HG02798 (cell line): Measurements from ENCODE around the gene MCTP1.
"Not testable (repeated sequence)": the region's sequence is repeated elsewhere in the genome, so short reads cannot be mapped to it uniquely, and the experiment has no call there.

Experiments used
- ATAC-seq: cut with Tn5 transposase; IDR thresholded peaks from one replicate; pipeline ENCODE4 v1.9.1; 2021; ENCODE audit warnings: mild to moderate bottlenecking; ENCODE audit not compliant: unreplicated experiment, poor library complexity

The MCTP1 gene

DNA sequence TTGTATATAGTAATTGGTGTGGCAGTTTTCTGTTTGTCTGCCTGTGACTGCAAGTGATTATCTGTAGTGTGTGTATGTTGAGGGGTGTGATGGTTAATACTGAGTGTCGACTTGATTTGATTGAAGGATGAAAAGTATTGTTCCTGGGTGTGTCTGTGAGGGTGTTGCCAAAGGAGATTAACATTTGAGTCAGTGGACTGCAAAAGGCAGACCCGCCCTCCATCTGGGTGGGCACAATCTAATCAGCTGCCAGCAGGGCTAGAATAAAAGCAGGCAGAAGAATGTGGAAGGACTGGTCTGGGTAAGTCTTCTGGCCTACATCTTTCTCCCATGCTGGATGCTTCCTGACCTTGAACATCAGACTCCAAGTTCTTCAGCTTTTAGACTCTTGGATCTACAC is 290.4 kb downstream of the MCTP1 start:
- ATAC-seq, result not testable (repeated sequence)

DNA sequence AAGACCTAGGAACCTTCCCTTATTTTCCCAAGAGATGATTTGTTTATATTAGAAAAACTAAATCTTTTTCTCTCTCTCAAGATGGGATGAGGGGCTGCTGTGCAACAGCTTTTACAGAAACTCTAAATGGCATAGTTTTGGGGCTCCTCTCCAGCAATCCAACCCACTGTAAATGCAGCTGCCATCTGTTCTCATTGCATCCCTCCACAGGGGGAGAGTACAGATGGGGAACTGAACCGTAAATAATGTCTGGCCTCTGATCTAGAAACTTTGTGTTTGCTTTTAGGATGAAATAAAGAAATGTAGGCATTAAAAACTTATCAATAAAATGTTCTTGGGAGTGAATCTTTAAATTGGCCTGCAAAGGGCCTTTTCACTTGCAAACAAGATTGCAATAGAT is 291.4 kb downstream of the MCTP1 start:
- no peak for ATAC-seq

DNA sequence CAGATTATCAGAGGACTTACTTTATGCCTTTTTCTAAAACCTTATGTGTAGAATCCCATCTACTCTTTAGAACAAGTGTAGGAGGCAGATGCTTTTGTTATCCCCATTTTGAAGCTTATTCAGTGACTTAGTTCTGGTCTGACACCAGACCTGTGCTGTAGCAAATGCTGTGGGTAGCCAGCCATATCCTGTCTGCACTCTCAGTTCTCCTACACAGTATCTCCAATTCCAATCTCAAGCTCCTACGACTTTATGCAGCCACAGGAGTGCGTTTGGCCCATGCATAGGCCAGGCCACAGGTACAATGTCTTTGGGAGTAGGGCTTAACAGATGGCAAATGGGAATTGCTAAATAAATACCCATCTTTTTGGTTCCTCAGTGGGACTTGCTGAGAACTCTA is 292.6 kb downstream of the MCTP1 start:
- ATAC-seq, result peak; percentile 79

DNA sequence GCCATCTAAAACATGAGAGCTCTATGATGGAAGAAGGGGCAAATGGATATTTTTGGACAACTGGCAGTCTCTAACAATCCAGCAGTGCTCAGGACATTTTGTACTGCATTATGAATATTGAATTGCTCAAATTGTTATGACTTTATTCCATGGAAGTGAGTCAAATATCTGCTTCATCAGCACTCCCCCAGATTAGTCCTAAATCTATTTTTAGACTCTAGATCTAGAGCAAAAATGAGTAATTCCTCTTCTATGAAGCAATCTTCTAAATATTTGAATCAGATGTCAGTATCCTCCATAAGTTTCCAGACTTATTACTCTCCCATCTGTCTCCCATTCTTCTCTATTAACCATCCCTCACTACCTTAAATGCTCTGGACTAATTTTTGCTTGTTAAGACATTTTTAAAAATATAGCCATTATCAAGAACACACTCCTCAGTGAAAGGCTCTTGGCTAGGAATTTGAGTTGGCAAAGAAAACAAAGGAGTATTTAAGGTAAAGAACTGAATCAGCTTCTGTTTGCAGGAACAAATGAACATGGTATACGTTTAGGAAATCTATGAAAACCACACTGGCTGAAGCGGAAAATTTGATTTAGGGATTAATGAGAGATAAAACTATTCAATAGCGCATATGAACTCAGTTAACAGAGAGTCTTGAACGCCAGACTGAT is 300.9 kb downstream of the MCTP1 start:
- no peak for ATAC-seq

DNA sequence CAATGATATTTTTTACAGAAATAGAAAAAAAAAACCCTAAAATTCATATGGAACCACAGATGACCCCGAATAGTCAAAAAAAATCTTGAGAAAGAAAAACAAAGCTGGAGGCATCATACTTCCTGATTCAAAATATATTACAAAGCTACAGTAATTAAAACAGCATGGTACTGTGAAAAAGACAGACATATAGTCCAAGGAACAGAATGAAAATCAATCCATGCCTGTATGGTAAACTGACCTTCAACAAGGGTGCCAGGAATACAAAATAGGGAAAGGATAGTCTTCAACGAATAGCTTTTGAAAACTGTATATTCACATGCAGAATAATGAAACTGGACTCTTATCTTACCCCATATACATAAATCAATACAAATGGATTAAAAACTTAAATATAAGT is 307.5 kb downstream of the MCTP1 start:
- no peak for ATAC-seq

DNA sequence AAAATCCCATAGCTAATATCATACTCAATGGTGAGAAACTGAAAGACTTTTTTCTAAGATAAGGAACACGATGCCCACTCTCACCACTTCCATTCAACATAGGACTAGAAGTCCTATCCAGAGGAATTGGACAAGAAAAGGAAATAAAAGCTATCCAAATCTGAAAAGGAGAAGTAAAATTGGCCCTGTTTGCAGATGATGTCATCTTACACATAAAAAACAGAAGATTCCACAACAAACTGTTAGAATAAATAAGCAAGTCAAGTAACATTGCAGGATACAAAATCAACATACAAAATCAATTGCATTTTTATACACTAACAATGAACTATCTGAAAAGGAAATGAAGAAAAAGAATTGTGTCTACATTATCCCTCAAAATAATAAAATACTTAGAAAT is 308.0 kb downstream of the MCTP1 start:
- ATAC-seq, result no peak

DNA sequence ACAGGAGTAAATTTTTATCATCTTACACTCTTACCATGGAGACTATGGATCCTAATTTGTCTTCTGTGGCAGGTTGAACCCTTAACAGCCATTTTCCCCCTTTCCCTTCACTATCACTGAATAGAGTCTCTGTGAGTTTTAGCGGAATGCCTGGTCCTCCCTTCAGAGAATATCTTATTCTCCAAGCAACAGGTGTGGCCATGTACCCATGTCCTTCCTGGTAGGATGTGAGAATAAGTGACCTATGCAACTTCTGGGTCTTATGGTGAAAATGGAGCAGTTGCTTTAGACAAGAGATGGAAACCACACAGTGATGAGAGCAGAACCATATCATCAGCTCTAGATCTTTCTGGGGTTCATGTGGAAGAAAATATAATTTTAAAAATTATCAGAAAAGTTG is 312.6 kb downstream of the MCTP1 start:
- ATAC-seq, result no peak

DNA sequence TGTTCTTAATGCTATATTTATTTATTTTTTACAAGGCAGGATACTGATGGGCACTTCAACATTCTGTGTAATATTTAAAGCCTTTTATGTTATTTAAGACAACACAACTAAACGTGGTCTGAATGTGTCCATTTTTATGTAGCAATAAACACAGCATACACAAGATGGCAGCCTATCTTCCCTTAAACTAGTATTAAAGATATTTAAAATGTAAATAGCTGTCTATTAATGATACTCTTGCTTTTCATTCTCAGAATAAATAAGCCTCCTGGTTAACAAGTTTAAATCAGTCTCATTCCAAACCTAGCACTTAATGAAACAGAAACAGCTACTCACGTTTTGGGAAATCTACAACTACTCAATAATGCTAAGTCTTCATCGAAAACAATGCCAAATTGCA is 315.7 kb downstream of the MCTP1 start:
- peak; percentile 49 for ATAC-seq

DNA sequence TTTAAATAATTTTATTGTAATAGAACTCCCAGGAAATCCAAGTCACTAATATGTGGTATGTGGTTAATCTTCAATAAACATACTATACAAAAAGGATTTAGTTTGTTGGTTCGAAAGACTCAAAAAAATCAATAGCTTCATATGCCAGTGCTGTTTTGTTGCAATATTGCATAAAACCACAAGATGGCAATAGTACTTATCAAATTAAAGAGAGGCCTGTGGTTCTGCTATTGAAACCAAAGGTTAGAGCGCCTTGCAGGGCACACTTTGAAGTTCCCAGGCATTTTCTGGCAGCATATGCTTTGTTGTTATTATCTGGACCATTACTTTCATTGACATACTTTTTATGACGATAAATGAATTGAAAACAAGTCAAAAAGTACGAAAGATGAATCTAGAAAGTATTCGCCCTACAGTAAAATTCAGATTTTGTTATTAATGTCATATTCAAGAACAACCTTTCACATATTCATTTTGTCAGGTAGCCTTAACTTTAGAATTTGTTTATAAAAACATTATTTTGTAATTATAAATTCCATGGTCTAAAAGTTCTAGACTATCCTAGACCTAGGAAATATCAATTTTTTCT is 316.3 kb downstream of the MCTP1 start:
- ATAC-seq, result peak; percentile 82

DNA sequence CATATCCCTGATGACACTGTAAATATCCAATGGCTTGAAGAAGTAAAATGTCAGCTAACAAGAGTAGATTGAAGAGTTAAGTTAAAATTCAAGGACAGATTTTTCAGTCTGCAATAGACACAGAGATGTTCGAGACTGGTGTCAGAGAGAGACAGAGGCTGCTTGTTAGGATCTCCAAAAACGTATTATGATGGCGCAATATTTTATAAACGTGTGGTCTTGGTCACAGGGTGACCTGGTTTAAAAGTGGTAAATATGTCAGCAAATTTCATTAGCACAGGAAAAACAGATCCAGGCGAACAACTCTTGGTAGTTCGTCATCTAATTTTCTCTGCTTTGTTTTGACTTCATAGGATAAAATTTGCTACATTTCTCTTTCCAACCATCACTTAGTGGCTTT is 317.4 kb downstream of the MCTP1 start:
- no peak for ATAC-seq

DNA sequence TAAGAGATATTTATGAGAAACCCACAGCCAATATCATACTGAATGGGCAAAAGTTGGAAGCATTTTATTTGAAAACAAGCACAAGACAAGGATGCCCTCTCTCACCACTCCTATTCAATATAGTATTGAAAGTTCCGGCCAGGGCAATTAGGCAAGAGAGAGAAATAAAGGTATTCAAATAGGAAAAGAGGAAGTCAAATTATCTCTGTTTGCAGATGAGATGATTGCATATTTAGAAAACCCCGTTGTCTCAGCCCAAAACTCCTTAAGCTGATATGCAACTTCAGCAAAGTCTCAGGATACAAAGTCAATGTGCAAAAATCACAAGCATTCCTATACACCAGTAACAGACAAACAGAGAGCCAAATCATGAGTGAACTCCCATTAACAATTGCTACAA is 325.6 kb downstream of the MCTP1 start:
- ATAC-seq, result not testable (repeated sequence)

DNA sequence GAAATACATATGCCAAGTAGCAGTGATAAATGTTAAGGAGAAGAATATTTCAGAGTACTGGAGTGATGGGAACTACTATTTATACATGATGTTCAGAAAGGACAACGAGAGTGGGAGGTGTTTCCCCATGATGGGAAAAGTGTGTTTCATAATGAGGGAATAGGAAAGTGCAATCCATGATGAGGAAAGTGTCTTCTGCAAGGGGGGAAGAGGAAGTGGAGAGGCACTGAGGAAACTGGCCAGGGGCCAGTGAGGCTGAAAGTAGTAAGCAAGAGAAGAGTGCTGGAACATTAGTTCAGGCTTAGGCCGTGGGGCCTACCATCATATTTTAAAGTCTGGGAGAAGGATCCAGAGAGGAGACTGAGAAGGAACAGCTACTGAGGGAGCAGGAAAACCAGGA is 339.2 kb downstream of the MCTP1 start:
- no peak for ATAC-seq

DNA sequence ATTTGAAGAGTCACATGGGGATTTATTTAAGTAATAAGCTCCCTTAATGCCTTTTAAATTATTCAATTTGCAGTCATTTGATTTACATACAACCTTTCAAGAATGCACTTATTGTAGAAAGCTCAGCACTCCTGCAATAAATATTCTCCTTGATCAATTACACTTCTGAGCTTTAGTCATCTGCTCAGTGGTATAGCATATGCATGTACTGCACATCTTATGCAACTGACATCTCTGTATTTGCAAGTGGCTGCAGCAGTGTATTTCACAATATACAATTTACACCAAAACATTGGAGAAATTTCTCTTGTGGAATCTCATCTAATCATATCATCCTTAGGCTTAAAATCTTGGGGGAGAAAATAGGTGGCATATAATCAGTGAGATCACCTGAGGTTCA is 340.7 kb downstream of the MCTP1 start:
- ATAC-seq, result no peak

DNA sequence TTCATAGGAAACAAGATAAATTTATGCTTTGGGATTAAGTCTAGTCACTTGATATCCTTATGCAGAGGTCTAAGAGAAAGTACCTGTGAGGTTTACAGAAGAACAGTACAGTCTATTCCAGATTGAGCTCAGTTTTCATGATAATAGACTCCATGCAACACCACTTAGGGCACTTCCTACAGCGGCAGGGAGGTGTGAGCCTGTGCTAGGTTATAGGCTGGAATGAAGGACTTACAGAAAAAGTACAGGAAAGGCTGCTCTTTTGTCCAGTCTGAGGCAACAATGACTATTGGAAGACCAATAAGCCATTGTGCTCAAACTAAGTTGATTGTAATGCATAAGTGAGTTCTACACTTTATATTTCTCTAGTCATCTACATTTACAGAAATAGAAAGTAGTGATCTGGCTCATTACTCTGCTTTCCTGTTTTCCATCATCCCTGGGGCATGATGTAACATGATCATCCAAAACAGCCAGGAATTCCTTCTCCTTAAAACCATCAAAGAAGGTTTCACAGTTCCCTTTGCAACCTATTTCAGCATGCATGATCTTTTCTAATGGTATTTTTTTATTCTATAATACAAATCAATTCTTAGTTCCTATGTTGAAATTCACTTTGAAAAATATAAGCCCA is 343.7 kb downstream of the MCTP1 start:
- no peak for ATAC-seq

DNA sequence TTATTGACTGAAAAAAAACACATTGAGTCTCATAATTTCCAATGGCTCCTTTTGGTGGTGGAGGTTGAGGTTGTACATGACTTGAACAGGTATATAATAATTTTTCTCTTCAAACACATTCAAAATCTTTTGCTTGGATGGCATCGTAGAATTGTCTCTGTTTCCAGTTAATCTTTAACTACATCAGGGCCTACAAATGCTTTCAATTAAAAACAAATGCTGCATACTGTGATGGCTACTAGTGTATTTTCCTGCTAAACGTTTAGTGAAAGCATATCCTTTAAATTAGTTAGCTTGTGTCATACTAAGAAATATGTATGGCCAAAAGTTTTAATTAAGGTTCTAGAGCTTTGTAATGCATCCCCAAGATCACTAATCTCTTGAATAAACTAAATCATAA is 352.6 kb downstream of the MCTP1 start:
- ATAC-seq, result no peak

DNA sequence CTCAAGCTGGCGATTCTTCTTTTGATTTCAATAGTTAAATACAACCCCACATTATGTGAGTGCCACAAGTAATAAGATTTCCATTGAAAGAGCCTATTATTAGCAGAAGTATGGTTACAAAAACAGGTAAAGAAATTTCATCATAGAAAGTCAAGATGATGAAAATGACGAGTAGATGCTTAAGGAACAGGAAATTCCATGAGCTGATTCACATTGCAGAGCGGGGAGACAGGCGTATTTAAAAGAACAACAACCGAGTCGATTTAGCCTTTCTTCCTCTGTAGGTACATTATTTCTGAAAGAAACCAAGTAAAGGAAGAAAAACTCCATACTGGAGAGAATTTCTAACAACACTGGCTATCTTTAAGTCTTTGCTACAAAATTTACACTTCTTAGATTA is 356.0 kb downstream of the MCTP1 start:
- ATAC-seq, result no peak

DNA sequence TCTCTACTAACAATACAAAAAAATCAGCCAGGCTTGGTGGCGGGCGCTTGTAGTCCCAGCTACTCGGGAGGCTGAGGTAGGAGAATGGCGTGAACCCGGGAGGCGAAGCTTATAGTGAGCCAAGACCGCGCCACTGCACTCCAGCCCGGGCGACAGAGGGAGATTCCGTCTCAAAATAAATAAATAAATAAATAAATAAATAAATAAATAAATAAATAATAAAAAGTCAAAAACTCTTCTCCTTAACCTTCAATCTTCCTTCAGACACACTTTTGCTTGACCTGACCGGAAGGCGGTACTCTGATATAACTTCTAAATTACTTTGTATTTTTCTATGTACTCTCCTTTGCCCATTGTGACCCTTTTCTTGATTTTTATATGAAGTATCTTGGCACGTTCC is 364.3 kb downstream of the MCTP1 start:
- ATAC-seq, result no peak

DNA sequence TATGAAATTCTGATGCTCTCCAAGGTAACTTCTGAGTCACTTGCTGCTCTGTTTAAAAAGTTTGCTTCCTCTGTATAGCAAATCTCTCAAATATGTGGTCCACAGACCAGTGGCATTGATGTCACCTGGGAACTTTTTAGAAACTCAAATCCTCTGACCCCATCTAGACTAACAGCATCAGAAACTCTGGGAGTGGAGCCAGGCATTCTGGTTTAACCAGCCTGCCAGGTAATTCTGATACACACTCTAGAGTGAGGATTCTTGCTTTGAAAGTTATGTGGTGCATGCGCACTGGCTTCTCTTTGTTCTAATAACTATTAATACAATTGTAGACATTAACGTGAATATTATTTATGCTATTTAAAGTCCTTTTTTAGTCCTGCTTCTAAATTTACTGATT is 368.3 kb downstream of the MCTP1 start:
- no peak for ATAC-seq

DNA sequence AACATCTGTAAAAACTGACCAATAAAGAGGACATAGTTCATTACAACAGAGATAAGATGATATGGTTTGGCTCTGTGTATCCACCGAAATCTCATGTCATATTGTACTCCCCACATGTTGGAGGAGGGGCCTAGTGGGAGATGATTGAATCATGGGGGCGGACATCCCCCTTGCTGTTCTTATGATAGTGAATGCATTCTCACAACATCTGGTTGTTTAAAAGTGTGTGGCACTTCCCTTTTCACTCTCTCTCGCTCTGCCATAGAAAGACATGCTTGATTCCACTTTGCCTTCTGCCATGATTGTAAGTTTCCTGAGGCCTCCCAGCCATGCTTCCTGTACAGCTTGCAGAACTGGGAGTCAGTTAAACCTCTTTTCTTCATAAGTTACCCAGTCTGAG is 373.6 kb downstream of the MCTP1 start:
- no peak for ATAC-seq

DNA sequence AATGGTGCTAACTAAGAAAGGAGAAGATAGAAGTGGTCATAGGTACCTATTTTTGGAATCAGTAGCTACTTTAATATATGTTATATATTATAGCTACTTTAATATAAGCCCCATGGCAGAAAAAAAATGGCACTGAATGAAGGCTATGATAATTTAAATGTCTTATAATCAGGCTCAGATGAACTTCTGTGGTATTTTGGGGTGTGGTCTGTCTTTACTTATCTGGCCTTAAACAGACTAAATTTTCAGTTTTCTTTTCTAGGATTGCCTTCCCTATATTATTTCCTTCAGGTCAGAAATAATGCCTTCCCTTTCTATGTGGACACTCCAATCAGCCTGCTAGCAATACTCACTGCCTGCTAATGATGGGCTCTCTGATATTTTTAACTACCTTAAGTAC is 374.2 kb downstream of the MCTP1 start:
- ATAC-seq, result no peak

DNA sequence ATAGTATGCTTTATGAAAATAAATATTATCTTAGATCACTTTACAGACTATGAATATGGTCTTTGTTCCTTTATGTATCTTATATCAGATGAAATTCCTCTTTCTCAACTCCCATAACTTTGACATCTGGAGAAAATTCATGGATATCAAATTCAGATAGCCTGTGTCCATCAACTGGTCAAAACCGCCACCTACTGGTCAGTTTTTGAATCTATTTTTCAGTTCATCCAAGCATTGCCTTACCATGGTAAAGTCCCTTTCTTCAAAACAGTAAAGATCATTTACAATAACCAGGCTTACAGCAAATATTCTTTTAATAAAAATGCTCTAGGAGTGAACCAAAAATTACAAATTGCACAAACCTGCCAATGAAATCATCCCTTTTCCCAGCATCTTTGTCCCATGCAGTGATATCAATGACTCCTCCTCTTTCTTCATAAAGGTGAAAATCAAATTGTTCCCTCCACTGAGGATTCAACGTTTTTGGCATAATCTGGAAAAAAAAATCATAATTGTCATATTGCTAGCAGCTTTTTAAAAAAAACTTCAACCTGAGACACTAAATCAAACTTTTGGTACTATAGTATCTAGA is 375.9 kb downstream of the MCTP1 start:
- ATAC-seq, result peak; percentile 75

DNA sequence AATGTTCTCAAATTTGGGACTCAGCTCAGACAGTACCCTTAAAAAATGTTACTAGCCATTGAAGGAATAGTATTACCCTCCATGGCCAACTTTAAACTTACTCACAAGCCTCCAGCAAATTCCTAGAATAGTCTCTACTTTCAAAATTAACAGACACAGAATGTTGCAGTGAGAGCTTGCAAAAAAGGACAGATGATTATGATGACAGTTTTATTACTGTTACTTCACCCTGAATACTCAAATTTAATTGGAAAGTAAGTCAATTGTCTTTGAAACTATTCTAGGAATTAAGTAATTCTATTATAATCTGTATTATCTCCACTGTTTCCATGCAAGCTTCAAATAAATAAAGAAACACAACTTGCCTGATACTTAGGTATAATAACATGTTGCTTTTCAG is 378.1 kb downstream of the MCTP1 start:
- ATAC-seq, result no peak
